HEK293T (cell line): ENCODE measurements around the gene PCBP3.
"Not testable (repeated sequence)": the region's sequence is repeated elsewhere in the genome, so short reads cannot be mapped to it uniquely, and the experiment has no call there.

Experiments used
- CTCF ChIA-PET: fragments of 350-600 bp; formaldehyde crosslinking; extraction: SDS; loops from one replicate; lab custom pipeline; 2021; ENCODE audit warnings: antibody characterized with exemption, inconsistent platforms; lab: Yijun Ruan, JAX
- POLR2A ChIA-PET: fragments of 350-600 bp; formaldehyde crosslinking; extraction: SDS; loops from one replicate; lab custom pipeline; 2020; ENCODE audit warnings: antibody characterized with exemption, inconsistent platforms; lab: Yijun Ruan, JAX
- DNase-seq: peaks from one replicate; pipeline ENCODE4 v3.0.0; 2012; ENCODE audit warnings: mixed read lengths; ENCODE audit errors: extremely low spot score
- ARNT ChIP-seq: fragments of 450-650 bp; IDR thresholded peaks from 2 replicates; pipeline ENCODE4 v1.6.1; 2017; ENCODE audit warnings: mild to moderate bottlenecking
- BHLHE40 ChIP-seq: fragments of 450-650 bp; IDR thresholded peaks from 2 replicates; pipeline ENCODE4 v1.6.1; 2016; ENCODE audit warnings: mild to moderate bottlenecking, moderate library complexity, borderline replicate concordance
- CTBP1 ChIP-seq: fragments of 450-650 bp; IDR thresholded peaks from 2 replicates; pipeline ENCODE4 v1.6.1; 2016; ENCODE audit warnings: borderline replicate concordance
- ELF4 ChIP-seq: fragments of 450-650 bp; IDR thresholded peaks from 2 replicates; pipeline ENCODE4 v1.6.1; 2017; ENCODE audit warnings: antibody characterized with exemption
- FOXA1 ChIP-seq: fragments of 450-650 bp; IDR thresholded peaks from 2 replicates; pipeline ENCODE4 v1.6.1; 2016; ENCODE audit warnings: mild to moderate bottlenecking
- FOXK2 ChIP-seq: fragments of 450-650 bp; IDR thresholded peaks from 2 replicates; pipeline ENCODE4 v1.6.1; 2016; ENCODE audit warnings: mild to moderate bottlenecking
- FOXM1 ChIP-seq: fragments of 450-650 bp; IDR thresholded peaks from 2 replicates; pipeline ENCODE4 v1.6.1; 2017; ENCODE audit warnings: mild to moderate bottlenecking, borderline replicate concordance
- HDGF ChIP-seq: fragments of 450-650 bp; IDR thresholded peaks from 2 replicates; pipeline ENCODE4 v1.6.1; 2017; ENCODE audit warnings: antibody characterized with exemption, borderline replicate concordance
- L3MBTL2 ChIP-seq: fragments of 450-650 bp; conservative IDR thresholded peaks from 2 replicates; pipeline ENCODE4 v1.6.1; 2016; ENCODE audit warnings: mild to moderate bottlenecking
- LEF1 ChIP-seq: fragments of 450-650 bp; IDR thresholded peaks from 2 replicates; pipeline ENCODE4 v1.6.1; 2017; ENCODE audit warnings: mild to moderate bottlenecking, borderline replicate concordance
- NFRKB ChIP-seq: fragments of 450-650 bp; IDR thresholded peaks from 2 replicates; pipeline ENCODE4 v1.6.1; 2016; ENCODE audit warnings: mild to moderate bottlenecking, moderate library complexity
- PKNOX1 ChIP-seq: fragments of 450-650 bp; IDR thresholded peaks from 2 replicates; pipeline ENCODE4 v1.6.1; 2016
- SP1 ChIP-seq: fragments of 450-650 bp; IDR thresholded peaks from 2 replicates; pipeline ENCODE4 v1.6.1; 2017
- SUZ12 ChIP-seq: fragments of 450-650 bp; IDR thresholded peaks from 2 replicates; pipeline ENCODE4 v1.6.1; 2016; ENCODE audit warnings: mild to moderate bottlenecking
- TARDBP ChIP-seq: fragments of 450-650 bp; IDR thresholded peaks from 2 replicates; pipeline ENCODE4 v1.6.1; 2016
- ZNF384 ChIP-seq: fragments of 450-650 bp; IDR thresholded peaks from 2 replicates; pipeline ENCODE4 v1.6.1; 2016

PCBP3 gene

GRCh38 chr21:45806042-45806441 is 162.5 kb downstream of the PCBP3 start:
- TF ChIP-seq SP1: no peak
- no peak for TF ChIP-seq BHLHE40
- no peak for TF ChIP-seq L3MBTL2
- TF ChIP-seq LEF1: no peak
- no peak for TF ChIP-seq FOXA1
- TF ChIP-seq SUZ12: no peak
- TF ChIP-seq ARNT: no peak
- TF ChIP-seq PKNOX1: no peak
- no peak for TF ChIP-seq CTBP1
- no peak for TF ChIP-seq FOXM1
- no peak for TF ChIP-seq TARDBP
- no peak for TF ChIP-seq ZNF384
- ChIA-PET CTCF (no interaction called here), POLR2A (no interaction called here)
- DNase-seq: no peak

DNA sequence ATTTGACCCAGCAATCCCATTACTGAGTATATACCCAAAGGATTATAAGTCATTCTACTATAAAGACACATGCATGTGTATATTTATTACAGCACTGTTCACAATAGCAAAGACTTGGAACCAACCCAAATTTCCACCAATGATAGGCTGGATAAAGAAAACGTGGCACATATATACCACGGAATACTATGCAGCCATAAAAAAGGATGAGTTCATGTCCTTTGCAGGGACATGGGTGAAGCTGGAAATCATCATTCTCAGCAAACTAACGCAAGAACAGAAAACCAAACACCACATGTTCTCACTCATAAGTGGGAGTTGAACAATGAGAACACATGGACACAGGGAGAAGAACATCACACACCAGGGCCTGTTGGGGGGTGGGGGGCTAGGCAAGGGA is 165.1 kb downstream of the PCBP3 start:
- DNase-seq, CTCF ChIA-PET, POLR2A ChIA-PET: not testable (repeated sequence)

DNA sequence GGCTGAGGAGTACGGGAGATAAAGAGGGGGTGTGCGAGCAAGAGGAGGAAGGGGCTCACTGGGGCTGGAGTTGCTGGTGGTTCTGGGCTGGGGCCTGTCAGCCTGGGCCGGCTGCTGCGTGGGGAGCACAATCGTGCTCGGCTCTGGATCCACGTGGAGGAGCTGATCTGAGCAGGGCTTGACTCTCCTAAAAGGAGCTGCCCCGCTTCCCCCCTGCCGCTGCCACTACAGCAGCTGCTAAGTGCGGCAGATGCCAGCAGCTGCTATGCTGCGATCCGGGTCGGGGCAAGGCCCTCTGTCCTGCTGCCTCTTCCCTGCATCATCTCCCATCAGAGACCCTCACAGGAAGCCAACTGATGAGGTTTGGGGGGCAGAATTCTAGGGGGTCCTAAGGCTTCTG is 165.9 kb downstream of the PCBP3 start:
- TF ChIP-seq FOXM1 (no peak), HDGF (no peak), ZNF384 (no peak), FOXA1 (no peak), SUZ12 (no peak)
- DNase-seq: no peak
- POLR2A ChIA-PET: no interaction called here
- CTCF ChIA-PET: no interaction called here

GRCh38 chr21:45811136-45811535 is 167.6 kb downstream of the PCBP3 start:
- POLR2A ChIA-PET: no interaction called here
- TF ChIP-seq SUZ12 (no peak), ZNF384 (no peak), NFRKB (no peak), FOXM1 (no peak), BHLHE40 (no peak), FOXK2 (no peak), TARDBP (no peak), SP1 (no peak), ARNT (no peak), HDGF (no peak), PKNOX1 (no peak), FOXA1 (no peak)
- no peak for DNase-seq
- CTCF ChIA-PET: interaction anchor here (0.7 kb wide), 1 partner anchor 10 kb away, joined by 3 read pairs; no protein-coding TSS in a partner anchor

DNA sequence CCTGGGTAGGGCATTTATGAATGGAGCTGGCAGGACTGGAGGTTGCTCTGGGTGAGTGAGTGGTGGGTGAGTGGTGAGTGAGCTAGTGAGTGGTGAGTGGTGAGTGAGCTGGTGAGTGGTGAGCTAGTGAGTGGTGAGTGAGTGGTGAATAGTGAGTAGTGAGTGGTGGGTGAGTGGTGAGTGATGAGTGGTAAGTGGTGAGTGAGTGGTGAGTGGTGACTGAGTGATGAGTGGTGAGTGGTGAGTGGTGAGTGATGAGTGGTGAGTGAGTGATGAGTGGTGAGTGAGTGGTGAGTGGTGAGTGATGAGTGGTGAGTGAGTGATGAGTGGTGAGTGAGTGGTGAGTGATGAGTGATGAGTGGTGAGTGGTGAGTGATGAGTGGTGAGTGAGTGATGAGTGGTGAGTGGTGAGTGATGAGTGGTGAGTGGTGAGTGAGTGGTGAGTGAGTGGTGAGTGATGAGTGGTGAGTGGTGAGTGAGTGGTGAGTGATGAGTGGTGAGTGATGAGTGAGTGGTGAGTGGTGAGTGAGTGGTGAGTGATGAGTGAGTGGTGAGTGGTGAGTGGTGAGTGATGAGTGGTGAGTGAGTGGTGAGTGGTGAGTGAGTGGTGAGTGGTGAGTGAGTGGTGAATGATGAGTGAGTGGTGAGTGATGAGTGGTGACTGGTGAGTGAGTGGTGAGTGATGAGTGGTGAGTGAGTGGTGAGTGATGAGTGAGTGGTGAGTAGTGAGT is 170.8 kb downstream of the PCBP3 start:
- CTCF ChIA-PET, POLR2A ChIA-PET, DNase-seq: not testable (repeated sequence)

DNA sequence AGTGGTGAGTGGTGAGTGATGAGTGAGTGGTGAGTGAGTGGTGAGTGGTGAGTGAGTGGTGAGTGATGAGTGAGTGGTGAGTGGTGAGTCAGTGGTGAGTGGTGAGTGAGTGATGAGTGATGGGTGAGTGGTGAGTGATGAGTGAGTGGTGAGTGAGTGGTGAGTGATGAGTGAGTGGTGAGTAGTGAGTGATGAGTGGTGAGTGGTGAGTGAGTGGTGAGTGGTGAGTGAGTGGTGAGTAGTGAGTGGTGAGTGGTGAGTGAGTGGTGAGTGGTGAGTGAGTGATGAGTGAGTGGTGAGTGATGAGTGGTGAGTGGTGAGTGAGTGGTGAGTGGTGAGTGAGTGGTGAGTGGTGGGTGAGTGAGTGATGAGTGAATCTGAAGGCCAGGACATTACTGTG is 172.3 kb downstream of the PCBP3 start:
- CTCF ChIA-PET, POLR2A ChIA-PET, DNase-seq: not testable (repeated sequence)

GRCh38 chr21:45816794-45817193 is 173.3 kb downstream of the PCBP3 start:
- ChIA-PET CTCF (no interaction called here), POLR2A (no interaction called here)
- DNase-seq: no peak
- TF ChIP-seq FOXA1 (no peak), FOXK2 (no peak), SP1 (no peak), ELF4 (no peak), TARDBP (no peak), HDGF (no peak), ARNT (no peak), LEF1 (no peak), BHLHE40 (no peak), CTBP1 (no peak), PKNOX1 (no peak), L3MBTL2 (no peak), FOXM1 (no peak), NFRKB (no peak), ZNF384 (no peak), SUZ12 (no peak)
